HG03439 (cell line): ENCODE data around the gene BCL2L15.
"Not testable (repeated sequence)": the region's sequence is repeated elsewhere in the genome, so short reads cannot be mapped to it uniquely, and the experiment has no call there.

Experiments used
- ATAC-seq: cut with Tn5 transposase; IDR thresholded peaks from one replicate; pipeline ENCODE4 v1.9.1; 2021; ENCODE audit warnings: mild to moderate bottlenecking, moderate library complexity; ENCODE audit not compliant: unreplicated experiment

BCL2L15 gene

DNA sequence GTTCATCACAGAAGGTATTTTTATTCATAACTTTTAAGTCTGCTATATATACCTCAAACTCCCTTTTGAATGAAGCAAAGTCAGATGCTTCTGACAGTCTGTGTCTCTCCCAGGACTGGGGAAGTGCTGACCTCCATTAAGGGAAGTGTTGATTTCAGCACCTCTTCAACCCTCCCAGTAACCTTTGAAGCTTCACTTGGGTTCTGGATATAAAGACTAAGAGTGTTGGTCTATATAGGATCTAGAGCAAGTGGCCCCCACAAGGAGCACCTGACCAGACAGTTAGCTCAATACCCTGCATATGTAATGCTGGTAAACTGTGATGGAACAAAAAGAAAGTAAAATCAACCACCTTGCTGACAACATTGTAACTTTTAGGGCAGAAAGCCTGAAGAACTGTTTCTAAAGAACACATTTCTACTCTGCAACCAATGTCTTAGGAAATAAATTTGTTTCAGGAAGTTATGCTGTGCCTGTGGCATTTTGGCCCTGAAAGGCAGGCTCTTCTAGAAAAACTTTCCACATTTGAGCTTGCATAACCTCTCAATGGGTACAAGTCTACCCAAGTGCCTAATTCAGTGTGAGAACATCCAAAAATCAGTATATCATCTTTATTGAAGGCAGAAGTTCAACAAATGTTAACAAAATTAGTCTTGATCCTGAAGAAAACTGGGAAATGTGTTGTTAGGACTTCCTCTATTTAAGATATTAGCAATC lies 15.0 kb downstream of the BCL2L15 start:
- peak; percentile 14 for ATAC-seq

DNA sequence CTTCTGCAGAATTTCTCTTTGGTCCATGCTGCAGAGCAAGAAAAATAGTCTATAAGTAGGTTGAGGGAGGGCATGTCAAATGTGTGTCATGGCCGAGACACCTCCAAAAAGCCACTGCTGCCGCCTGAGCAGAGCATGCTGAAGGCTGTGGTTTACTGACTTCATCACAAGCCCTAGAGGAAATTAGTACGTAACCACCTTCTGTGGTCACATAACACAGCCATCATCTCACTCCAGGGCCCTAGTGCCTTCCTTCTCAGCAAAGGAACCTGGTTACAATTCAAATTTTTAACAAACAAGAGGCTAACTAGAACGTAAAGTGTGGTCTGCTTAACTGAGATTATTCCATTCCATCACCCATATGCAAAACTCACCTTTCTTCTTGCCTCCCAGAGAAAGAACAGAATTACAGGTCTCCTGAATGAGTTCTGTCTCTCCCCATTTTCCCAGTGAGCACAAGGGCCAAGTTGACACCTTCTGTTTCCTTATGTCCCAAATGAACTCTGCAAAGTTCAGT lies 15.7 kb downstream of the BCL2L15 start, which contains the start of gene PTPN22:
Gene PTPN22 (minus strand): TSS at position 116 of the 517 bp plus-strand sequence.
- peak; percentile 91 for ATAC-seq

DNA sequence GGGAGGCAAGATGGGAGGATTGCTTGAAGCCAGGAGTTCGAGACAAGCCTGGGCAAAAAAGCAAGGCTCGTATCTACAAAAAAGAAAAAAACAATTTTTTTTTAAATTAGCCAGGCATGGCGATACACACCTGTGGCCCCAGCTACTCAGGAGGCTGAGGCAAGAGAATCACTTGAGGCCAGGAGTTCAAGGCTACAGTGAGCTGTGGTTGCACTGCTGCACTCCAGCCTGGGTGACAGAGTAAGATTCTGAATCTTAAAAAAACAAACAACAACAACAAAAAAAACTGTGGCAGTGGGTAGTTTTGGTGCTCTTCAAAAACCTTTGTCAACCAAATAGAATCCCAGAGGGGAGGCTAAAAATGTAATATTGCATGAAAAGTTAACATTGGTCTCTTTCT lies 16.6 kb downstream of the BCL2L15 start:
- ATAC-seq, result no peak

DNA sequence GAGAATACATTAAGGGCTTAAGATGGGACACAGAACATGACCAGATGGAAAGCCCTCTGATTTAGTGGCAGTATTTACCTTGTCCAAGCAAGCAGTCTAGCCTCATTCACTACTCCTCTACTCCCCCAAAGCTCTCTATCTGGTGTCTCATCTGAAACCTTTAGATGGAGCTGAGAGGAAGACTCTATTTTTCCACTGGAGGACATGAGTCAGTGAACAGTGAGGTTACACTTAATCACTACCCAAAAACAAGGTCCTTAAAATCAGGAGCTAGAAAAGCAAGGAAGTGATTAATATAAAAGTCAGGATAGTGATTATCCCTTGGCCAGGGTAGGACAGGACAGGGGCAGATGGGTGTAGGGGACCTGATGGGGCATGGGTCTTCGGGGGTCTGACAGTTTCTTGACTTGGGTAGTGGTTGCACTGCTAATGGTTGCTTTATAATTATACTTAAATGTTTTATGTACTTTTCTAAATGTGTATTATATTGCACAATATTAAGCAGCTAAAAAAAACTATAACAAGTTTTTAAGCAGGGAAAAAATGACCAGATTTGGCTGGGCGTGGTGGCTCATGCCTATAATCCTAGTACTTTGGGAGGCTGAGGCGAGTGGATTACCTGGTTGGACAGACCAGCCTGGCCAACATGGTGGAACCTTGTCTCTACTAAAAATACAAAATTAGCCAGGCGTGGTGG lies 18.8 kb downstream of the BCL2L15 start:
- ATAC-seq, result no peak

DNA sequence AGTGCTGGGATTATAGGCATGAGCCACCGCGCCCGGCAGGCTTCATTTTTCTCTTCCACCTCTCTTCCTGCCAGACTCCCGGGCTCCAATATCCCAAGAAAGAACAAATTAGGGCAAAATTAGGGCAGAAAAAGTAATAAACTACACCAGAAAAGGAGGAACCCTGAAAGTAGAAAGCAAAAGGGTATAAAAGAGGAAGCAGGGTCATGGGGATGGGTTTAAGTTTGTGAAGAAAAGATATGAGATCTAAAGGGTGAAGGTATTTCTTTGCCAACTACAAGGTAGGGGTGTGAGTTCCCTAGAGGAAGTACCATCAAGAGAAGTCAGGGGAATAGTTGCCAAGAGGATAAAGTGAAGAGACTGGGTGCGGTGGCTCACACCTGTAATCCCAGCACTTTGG lies 25.7 kb downstream of the BCL2L15 start:
- ATAC-seq, result no peak

DNA sequence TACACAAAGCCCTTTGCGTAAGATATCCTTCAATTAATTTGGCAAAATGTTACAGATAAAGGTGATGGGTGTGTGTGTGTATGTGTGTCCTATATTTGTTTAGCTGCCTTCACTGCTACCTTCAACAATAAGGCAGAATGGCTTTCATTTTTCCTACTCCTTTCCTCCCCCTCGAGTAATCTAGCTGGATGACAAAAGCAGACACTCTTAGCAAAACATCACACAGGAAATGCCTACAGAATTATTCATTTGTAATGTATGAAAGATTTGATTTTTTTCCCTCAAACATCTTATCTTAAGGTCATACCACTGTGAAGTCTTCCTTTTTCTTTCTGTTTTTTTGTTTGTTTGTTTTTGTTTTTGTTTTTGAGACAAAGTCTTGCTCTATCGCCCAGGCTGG lies 26.5 kb downstream of the BCL2L15 start:
- ATAC-seq, result no peak

DNA sequence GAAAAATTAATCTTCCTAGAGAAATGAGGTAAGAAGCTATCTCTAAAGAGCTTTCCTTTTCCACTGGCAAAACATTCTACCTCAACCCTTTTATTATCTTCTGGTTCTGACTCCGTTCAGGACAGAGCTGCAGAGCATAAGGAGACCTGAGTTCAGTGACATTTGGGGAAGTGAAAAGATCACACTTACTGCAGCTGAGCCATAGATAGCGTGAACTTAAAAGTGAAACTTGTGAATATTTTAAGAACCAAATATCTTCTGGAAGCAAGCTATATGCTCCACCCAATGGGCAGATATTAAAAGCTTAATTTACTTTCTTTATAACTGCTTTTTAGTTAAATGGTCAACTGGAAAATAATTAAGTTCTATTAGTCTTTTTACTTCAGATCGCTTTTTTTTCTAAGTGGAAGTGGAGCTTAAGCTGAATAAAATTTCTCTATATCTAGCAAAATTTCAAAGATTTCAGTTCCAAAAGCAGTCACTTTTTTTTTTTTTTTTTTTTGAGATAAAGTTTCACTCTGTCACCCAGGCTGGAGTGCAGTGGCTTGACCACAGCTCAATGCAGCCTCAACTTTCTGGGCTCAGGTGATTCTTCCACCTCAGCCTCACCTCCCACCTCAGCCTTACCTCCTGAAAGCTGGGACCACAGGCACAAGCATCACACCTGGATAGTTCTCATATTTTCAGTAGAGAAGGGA lies 27.8 kb downstream of the BCL2L15 start:
- ATAC-seq, result peak; percentile 82

DNA sequence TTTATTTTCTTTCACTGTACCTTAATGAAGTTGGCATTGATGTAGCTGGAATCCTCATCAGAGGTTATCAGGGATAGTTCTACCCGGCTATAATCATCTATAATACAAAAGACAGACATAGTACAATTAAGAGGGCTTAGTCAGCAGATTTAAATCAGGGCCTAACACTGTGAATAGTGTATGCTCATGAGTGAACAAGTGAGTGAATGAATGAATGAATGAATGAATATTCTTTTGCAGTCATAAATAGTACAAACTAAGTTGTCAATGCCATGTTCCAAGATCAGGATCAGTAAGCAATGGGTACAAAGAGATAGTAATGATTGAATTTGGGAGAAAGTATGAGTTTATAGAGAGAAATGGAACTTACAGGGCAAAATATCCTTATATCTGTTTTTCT lies 28.4 kb downstream of the BCL2L15 start:
- no peak for ATAC-seq

DNA sequence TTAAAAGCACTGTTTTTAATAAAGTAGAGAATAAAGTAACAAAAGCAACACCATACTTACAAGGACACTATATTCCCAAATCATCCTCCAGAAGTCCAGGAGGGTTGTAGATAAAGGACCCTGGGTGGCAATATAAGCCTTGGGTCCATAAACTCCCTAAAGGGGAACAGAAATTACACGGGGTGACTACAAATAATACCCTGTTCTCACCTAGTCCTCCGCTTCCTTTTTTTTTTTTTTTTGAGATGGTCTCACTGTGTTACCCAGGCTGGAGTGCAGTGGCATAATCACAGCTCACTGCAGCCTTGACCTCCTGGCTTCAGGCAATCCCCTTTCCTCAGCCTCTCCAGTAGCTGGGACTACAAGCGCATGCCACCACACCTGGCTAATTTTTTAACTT lies 29.0 kb downstream of the BCL2L15 start:
- no peak for ATAC-seq

DNA sequence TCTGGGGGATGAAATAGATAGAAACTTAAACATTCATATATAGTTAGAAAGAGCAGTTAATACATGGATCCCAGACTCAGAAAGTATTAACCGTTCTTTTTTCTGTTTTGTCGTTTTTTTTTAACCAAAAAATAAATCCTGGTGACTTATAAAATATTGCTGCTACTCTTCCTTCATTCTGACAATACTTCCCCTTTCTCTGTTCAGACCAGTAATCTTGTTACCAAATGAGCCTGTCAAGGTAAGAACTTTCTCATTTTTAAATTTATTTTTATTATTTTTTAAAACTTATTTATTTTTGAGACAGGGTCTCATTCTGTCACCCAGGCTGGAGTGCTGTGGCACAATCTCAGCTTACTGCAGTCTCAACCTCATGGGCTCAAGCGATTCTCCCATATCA lies 29.6 kb downstream of the BCL2L15 start:
- ATAC-seq, result no peak

DNA sequence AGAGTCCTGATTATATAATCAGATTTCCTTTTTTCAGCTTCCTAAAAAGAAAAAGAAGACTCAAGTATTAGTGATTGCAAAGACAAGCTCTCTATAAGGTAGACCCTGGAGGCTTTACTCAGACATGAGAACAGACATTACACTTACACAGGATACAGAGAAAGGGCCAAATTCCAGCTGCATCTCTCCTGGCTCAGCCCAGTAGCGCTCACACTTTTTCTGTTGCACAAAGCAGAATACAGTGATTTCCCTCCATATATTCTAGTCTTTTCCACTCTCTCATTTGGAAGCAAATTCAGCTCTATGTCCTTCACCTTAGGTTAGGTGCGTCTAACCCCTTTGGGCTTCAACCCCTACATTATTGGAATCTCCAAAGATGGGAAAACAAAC lies 31.0 kb downstream of the BCL2L15 start:
- ATAC-seq, result no peak

DNA sequence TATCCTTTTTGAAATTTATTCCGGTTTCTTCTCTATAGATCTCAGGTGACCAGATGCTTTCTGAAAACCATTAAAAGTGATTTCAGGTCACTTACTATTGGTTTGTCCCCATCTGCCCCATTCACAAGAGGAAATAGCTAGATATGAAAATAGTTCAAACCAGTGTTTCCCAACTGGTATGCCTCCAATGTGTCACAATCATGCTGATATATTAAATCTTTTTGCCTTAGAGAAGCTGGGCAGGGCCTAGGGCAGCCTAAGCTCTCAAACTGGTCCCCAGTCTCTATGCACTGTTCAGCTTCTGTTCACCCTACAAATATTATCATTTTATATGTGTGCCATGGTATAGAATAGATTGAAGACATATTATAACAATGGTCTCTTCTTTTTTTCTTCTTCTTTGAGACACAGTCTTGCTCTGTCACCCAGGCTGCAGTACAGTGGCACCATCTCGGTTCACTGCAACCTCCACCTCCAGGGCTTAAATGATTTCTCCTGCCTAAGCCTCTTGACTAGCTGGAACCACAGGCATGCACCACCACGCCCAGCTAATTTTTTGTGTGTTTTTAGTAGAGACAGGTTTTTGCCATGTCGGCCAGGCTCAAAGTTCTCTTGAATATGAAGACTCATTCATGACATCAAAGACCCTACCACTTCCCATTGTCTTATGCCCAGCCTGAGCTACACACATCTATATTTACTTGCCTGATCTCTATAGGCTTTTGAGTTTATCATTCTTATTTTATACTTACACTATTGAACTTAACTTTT lies 31.6 kb downstream of the BCL2L15 start:
- ATAC-seq, result no peak

DNA sequence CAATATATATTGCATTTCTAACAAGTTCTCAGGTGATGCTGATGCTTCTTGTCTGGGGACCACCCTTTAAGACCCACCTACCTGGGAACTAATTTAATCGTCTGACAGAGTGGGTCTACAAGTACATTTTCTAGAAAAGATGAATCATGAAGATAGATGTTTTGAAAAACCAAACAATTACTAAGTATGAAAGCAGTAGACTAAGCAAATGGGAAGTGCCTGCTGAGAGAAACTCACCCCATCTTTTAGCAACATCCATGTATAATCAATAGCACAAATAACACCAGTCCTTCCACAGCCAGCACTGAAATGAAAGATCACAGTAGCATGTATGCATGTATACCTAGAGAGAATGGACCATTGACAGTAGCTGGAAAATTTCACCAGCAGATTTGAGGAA lies 33.1 kb downstream of the BCL2L15 start:
- no peak for ATAC-seq

DNA sequence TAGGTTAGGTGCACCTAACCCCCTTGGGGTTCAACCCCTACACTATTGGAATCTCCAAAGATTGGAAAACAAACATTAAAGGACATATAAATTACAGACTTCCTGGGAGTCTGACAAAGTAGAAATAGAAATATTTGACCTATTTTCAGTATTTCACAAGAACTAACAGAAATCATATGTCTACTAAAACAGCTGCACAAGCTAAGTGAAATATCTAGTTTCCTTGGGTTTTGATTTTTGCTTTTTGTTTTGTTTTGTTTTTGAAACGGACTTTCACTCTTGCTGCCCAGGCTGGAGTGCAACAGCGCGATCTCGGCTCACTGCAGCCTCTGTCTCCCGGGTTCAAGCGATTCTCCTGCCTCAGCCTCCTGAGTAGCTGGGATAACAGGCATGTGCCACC lies 34.7 kb downstream of the BCL2L15 start:
- not testable (repeated sequence) for ATAC-seq

DNA sequence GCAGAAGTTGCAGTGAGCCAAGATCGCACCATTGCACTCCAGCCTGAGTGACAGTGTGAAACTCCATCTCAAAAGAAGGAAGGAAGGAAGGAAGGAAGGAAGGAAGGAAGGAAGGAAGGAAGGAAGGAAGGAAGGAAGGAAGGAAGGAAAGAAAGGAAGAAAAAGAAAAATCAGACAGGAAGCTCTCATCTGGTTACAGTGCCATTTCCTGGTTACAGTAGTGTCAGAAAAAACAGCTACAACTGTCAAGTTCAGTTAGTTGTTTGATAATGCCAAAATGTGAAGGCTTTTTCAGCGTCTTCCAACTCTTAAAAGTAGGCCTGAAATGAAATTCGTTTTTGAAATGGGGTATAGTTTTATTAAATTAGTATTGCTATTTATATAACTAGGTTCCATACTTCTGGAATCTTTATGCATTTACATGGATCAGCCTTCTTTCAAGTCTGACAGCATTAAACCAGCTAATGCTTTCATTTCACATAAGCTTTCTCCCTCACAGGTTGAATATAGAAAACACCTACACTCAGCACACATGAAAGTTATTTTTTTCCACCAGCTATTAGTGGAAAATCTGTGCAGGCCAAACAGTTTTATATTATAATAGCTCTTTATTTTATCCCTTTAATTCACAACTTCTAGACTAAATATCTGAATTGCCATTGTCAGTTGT lies 37.1 kb downstream of the BCL2L15 start:
- ATAC-seq, result no peak

DNA sequence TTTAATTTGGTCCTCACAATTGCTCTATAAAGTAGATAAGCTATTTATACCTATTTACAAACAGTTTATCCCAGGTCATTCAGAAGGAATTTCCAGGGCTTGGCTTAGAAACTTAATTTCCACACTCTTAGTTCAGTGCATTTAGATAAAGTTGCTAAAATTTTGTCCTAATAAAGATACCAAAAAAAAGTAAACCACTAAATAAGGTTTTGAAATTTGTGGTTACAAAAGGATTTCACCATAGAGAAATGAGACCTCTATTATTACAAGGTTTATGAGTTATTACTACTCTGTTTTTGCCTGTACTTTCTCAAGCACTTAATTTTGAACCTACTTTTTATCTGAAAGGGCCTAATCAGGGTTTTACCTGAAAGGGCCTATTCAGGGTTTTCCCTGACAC lies 38.3 kb downstream of the BCL2L15 start:
- ATAC-seq, result no peak

DNA sequence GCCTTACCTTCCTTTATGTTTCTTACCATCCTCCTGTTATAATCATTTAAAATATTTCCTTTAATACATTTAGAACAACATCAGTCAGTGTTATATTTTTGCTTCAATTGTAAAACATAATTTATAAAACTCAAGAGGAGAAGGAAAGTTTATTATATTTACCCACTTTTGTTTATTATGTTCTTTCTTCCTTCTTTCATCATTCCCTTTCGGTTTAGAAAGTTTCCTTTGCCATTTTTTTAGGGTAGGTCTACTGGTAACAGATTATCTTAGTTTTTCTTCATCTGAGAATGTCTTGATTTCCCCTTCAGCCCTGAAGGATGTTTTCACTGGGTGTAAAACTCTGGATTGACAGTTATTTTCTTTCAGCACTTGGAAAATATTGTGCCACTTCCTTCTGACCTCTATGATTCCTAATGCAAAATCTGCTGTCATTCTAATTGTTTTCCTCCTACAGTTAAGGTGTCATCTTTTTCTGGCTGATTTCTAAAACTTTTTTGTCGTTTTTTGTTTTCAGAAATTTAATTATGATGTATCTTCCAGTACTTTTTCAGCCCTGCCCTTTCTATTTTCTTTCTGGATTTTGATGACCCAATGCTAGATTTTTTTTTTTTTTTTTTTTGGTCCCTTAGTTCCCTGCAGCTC lies 40.9 kb downstream of the BCL2L15 start:
- no peak for ATAC-seq

DNA sequence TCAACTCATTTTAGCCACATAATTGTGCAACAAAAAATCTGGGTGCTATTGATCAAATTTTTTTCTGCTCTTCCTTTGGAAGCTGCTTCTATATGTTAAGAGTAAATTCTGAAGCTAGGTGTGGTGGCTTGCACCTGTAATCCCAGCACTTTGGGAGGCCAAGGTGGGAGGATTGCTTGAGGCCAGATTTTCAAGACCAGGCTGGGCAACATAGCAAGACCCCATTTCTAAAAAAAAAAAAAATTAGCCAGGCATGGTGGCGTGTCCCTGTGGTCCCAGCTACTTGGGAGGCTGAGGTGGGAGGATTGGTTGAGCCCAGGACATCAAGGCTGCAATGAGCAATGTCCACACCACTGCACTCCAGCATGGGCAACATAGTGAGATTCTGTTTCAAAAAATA lies 50.8 kb downstream of the BCL2L15 start:
- no peak for ATAC-seq

DNA sequence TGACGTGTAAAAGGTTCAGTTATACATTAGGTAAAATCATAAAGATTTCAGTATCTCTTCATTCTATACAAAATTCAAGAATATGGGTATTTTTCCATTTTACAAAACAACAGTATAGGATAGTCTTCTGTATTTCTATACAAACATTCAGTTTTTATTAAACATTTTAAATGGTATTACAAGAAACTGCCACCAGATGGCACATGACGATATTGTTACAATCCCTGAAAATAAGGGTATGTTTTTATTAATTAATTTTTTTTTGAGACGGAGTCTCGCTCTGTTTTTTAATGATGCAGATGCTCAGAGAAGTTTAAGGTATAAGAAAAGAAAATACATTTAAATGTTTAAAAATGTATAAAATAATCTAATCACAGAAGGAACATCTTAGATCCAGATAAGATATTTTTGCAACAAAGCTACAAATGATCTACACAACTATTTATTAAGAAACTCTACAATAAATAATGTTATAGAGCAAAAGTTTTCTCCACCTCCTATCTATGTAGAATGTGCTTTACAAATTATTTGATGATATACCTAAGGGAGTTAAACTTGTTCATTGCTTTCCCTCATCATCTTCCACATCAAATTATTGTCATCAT lies 51.6 kb downstream of the BCL2L15 start:
- no peak for ATAC-seq

DNA sequence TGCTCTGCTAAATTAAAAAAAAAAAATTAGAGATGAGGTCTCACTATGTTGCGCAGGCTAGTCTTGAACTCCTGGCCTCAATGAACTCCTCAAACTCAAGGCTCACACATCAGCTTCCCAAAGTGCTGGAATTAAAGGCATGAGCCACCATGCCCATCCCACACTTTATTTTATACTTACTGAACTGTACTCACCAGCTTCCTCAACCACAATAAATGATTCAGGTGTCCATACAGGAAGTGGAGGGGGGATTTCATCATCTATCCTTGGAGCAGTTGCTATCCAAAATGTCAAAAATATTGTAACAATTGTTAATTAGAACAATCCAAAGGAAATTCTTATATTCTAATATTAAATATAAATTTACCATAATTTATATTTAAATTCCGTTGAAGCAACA lies 52.7 kb downstream of the BCL2L15 start:
- no peak for ATAC-seq
